Measurements from ENCODE around the gene JMJD8.
"Not testable (repeated sequence)": the region's sequence is repeated elsewhere in the genome, so short reads cannot be mapped to it uniquely, and the experiment has no call there.

JMJD8 gene

DNA sequence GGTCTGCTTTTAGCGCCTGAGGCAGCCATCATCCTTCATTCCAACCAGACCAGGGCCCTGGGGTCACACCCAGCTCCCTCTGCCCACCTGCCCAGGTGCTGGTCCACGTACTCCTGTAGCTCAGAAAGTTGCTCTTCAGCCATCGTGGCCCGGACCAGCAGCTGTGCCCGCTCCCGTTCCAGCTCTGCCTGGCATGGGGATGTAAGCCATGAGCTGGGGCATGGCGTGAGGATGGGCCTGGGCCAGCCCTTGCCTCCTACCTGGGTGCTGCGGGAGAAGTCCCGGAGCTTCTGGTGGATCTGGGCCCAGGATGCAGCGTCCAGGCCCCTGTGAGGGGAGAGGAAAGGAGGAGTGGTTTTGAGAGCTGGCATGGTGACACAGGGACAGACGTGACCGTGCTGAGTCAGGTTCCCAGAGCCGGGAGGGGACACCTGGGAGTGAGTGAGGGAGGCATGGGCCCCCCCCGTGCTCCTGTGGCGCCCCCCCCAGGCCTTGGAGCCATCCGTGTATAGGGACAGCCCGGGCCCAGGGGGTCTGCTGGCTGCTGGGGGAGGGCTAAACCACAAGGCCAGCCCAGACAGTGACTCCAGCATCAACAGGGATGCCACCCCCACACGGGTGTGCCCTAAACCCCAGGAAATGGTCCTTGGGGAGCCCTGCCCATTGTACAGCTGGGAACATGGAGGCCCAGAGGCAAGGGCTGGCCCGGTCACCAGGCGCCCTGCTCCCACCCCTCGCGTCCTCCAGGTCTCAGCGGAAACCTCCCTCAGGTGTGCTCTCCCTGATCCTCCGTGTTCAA lies 38.9 kb upstream of the JMJD8 start:
- no peak for DNase-seq (ENCODE audit: low read depth, low spot score)

DNA sequence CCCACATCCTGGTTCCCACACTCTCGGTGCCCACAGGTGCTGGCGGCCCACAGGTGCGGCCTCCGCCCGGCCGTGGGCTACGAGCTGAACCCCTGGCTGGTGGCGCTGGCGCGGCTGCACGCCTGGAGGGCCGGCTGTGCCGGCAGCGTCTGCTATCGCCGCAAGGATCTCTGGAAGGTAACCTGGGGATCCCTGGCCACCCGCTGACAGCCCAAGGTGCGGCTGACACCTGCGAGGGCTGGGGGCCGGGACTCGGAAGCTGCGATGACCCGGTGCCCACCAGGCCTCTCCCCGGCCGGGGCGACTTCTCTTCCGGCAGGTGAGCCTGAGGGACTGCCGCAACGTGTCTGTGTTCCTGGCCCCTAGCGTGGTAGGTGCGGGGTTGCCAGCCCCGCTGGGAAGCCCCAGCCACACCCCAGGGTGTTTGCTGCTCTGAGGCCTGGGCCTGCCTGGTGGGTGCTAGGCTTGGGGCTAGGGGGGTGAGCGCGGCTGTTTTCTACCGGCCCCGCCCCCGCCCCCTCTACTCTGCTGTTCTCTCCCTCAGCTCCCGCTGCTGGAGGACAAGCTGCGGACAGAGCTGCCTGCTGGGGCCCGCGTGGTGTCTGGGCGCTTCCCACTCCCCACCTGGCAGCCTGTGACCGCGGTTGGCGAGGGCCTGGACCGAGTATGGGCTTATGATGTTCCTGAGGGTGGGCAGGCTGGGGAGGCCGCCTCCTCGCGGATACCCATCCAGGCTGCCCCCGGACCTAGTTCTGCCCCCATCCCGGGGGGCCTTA lies 37.8 kb upstream of the JMJD8 start:
- no peak for DNase-seq (ENCODE audit: low read depth, low spot score)

DNA sequence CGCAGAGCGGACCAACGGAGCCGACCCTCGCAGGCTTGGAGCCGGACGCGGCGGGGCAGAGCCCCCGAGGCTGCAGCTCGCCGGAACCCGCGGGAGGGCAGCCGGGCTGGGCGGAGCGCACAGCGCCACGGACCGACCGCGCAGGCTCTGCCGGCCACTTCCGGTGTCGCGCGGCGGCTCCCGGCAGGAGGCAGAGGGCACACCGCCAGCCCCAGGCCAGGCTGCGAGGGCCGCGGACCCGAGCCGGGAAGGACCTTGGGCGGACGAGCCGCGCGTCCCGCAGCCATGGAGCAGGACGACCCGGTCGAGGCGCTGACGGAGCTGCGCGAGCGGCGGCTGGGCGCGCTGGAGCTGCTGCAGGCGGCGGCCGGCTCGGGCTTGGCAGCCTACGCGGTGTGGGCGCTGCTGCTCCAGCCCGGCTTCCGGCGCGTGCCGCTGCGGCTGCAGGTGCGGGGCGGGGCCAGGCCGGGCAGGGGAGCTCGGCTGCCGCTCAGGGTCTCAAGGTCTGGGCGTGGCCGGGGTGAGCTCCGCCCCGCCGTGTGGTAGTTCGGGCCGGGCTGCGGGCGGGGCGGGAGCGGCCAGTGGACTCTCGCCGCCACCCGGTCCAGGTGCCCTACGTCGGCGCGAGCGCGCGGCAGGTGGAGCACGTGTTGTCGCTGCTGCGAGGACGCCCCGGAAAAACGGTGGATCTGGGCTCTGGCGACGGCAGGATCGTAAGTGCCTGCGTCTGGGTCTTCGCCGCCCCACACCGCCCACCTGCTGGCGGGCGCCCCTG lies 37.0 kb upstream of the JMJD8 start, which contains the start of gene ANTKMT:
Gene ANTKMT (plus strand): TSS at position 157 of the 775 bp plus-strand sequence. CDS start 129 bp downstream, at position 286.
- peak; percentile 44 for DNase-seq (ENCODE audit: low read depth, low spot score)

DNA sequence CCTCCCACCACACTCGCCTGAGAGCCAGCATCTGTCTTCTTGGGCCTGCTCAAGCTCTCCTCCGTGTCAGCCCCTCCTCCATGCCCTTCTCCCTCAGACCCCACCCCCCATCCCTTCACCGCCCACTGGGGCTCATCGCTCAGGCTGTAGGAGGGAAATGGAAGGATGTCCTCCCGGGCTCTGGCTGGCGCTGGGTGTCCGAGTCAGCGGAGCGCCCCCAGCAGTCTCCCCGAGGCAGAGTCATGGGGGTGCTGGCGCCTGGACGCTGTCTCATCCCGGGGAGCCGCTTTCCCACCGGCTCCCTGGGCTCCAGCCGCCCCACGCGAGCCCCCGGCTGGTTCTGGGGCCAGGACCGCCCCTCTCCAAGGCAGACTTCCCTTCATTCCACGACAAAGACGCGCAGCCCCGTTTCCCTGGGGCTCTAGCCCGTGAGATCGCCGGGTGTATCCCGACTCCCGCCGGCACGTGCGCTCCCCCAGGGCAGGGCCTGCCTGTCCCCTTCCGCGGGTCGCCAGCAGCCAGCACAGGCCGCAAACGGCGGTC lies 36.4 kb upstream of the JMJD8 start:
- DNase-seq (ENCODE audit: low read depth, low spot score), result no peak

DNA sequence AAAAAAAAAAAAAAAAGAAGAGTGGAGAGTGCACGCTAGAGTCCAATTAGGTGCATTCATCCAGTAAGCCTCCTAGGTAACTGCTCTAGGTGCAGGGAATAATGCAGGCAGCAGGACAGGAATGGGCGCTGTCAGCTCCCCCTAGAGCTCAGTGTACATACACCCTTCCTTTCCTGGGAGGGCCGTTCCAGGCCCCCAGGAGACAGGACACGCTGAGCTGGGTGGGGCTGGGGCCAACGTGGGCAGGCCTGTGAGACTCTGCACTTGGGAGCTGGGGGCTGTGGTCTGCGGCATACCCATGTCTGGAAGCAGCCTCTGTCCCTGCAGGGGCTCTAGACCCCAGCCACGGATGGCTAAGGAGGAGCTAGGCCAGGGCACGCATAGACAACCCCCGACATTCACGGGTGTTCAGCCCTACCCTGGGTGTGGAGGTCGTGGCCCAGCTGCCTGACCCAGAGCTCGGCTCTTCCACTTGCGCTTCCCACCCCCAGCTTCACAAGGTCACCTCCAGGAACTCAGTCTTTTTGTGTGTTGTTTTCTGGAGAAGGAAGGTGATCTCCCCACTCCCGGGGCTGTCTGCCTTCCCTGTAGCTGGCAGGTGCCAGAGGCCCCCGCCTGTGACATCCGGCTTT lies 35.8 kb upstream of the JMJD8 start:
- DNase-seq (ENCODE audit: low read depth, low spot score), result no peak

DNA sequence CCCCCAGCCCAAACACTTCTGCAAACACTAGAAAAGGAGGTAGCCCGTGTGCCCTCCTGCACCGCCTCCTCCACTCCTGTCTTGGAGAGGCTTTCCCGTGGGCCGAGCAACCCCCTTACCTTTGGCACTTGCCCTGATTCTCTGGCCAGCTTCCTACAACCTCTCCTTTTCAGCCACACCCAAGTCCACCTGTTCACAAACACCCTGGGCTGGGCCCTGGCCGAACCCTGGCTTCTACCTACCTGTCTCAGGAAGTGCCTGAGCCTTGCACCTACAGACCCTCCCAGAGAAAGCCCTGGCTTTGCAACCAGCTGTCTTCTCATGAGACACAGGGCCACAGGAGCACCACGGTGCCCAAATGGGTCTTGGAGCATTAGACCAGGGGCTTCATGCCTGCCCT lies 34.8 kb upstream of the JMJD8 start:
- DNase-seq (ENCODE audit: low read depth, low spot score), result no peak

DNA sequence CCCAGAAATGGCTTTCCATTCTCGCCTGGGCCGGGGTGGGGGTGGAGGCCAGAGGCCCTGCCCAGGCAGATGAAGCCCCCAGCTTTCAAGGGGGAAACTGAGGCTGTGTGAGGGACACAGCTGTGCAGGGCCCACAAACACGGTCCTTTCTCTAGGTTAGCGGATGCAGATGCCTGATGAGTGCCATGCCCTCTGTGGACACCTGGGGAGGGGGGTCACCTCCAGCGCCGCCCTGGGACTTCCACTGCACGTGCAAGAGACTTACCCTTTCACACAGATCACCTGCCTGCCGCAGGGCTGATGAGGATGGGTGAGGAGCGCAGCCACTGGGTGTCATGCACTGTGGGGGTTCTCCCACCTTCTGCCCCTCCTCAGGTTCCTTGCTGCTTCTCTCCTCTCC lies 34.3 kb upstream of the JMJD8 start:
- no peak for DNase-seq (ENCODE audit: low read depth, low spot score)

DNA sequence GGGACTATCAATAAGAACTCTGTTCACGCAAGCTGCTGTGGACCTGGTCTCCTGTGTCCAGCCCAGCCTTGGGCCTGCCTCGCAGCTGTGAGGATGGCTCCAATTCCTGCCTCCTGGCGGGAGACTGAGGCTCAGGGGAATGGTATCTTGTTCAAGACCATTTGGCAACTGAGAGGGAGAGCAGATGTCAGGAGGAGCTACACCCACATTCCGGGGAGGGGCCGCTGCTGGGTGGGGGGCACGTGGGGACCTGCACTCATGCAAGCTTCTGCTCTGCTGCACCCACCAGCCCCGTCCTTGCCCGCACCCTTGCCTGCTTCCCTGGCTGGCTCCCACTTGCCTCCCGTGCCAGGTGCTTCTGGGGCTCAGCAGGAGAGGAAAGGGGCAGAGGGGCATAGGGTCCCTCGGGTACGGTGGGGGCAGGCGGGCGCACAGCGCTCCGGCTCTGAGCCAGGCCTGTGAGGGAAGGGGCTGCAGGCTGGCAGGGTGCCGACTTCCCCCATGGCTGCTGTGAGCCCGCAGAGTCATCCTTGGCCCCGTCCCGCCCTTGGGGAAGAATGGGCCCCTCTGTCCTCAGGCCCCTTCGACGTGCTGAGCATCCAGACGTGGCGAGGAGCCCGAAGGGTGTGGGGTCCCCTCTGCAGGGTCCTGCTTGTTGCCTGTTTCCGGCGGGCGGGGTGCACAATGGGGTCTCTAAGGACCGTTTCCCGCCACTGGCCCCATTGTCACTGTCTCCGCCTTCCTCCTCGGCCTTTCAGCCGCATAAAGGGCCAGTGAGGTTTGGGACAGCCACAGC lies 33.5 kb upstream of the JMJD8 start:
- no peak for DNase-seq (ENCODE audit: low read depth, low spot score)

DNA sequence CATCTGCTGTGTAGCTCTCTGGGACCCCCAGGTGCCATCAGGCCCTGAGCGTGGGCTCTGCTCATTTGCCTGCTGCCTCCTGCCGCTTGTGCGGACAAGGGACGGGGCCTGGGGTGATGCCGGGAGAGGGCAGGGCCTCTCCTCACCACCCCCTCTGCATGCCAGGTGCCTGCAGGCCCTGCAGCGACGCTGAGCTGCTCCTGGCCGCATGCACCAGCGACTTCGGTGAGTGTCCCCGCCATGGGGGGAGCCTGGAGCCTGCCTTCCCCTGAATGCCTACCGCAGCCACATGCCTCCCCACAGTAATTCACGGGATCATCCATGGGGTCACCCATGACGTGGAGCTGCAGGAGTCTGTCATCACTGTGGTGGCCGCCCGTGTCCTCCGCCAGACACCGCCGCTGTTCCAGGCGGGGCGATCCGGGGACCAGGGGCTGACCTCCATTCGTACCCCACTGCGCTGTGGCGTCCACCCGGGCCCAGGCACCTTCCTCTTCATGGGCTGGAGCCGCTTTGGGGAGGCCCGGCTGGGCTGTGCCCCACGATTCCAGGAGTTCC lies 32.7 kb upstream of the JMJD8 start:
- no peak for DNase-seq (ENCODE audit: low read depth, low spot score)

DNA sequence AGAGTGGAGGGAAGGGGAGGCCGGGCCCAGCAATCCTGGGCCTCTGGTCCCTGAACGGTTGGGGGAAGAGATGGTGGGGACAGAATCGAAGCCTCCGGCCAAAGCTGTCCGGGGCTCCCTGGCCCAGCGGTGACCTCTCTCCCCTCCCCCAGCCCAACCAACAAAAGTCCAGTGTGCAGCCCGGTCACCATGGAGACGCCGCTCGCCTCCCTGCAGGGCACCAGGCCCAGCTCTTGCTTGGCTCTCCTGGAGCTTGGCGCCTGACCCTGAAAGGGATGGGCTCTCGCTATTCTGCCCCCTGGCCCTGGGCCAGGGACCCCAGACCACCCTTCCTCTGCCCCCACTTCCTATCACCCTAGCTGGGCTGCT lies 32.0 kb upstream of the JMJD8 start:
- no peak for DNase-seq (ENCODE audit: low read depth, low spot score)

DNA sequence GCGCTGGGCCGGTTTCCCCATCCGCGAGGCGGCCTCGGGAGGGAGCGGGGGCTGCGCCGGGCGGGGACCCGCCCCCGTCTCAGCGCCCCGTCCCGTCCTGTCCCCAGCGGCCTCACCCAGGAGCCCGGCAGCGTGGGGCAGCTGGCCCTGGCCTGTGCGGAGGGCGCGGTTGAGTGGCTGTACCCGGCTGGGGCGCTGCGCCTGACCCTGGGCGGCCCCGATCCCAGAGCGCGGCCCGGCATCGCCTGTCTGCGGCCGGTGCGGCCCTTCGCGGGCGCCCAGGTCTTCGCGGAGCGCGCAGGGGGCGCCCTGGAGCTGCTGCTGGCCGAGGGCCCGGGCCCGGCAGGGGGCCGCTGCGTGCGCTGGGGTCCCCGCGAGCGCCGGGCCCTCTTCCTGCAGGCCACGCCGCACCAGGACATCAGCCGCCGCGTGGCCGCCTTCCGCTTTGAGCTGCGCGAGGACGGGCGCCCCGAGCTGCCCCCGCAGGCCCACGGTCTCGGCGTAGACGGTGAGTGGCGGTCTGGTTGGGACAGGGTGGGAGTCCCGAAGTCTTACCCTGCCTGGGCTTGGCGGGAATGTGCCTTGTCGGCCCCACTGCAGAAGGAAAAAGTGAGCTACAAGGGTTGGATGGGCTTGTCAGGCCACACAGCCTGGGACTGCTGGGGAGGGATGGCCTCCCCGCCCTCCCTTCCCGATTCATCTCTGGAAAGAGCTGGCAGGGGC lies 31.5 kb upstream of the JMJD8 start:
- no peak for DNase-seq (ENCODE audit: low read depth, low spot score)

DNA sequence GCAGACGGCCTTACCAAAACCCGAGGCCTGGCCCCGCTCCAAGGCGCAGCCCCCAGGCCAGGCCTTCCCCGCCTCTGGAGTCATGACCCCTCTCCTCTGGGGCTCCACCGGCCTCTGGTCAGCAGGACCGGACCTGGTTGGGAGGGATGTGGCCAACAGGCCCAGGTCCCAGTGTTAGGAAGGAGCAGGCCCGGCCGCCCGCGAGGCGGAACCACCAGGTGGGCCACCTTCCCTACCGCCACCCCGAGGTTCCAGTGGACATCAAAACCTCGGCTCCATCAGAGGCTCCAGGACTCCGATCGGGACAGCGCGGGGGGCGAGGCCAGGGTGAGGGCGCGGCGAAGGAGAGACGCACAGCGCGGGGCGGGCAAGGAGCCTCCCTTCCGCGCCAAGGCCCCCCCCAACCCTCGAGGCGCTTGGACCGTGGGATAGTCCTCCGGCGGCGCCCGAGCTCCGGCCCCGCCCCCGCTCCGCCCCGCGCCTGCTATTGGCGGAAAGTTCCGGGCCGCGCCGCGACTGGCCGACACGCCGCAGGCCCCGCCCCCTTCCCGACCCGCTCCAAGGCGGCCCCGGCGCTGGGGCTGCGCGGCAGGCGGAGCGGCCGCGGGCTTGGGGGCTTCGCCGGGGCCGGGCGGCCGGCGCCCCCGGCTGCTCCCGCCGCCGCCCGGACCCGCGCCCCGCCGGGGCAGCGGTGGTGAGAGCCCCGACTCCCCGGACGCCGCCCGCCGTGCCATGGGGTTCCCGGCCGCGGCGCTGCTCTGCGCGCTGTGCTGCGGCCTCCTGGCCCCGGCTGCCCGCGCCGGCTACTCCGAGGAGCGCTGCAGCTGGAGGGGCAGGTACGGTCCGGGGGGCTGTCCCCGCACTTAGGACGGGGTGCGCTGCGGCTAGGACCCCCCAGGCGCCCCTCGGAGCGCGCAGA lies 30.7 kb upstream of the JMJD8 start, which contains the start of gene METRN:
Gene METRN (plus strand): TSS at position 561 of the 919 bp plus-strand sequence. CDS start 172 bp downstream, at position 733.
- peak; percentile 77 for DNase-seq (ENCODE audit: low read depth, low spot score)

DNA sequence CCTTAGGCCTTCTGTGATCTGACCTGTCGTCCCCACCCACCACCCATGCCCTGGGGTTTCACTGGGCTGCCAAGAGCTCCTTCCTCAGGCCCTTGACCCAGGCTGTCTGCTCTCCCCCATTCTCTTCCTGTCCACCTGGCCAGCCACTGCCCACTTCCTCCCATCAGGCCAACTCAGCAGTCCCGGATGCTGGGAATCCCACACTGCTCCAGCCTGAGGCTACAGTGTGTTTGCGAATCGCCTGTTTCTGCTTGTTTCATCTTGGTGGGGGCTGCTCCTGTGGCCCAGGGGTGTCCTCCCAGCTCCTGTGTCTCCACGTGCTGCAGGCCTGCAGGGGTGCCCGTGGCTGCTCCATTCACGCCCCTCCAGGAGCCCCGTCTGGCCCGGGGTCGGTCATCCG lies 29.9 kb upstream of the JMJD8 start:
- no peak for DNase-seq (ENCODE audit: low read depth, low spot score)

DNA sequence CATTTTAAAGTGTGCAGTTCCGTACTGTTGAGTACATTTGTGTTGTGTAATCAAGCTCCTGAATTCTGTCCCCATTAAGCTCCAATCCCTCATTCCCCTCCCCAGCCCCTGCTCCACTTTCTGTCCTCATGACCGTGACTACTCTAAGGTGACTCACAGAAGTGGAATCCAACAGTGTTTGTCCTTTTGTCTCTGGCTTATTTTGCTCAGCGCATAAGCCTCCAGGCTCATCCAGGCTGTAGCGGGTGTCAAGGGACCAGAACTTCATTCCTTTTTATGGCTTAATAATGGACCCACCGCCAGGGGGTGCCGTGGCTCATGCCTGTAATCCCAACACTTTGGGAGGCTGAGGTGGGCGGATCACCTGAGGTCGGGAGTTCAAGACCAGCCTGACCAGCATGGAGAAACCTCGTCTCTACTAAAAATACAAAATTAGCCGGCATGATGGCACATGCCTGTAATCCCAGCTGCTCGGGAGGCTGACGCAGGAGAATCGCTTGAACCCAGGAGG lies 28.7 kb upstream of the JMJD8 start:
- DNase-seq (ENCODE audit: low read depth, low spot score), result not testable (repeated sequence)

DNA sequence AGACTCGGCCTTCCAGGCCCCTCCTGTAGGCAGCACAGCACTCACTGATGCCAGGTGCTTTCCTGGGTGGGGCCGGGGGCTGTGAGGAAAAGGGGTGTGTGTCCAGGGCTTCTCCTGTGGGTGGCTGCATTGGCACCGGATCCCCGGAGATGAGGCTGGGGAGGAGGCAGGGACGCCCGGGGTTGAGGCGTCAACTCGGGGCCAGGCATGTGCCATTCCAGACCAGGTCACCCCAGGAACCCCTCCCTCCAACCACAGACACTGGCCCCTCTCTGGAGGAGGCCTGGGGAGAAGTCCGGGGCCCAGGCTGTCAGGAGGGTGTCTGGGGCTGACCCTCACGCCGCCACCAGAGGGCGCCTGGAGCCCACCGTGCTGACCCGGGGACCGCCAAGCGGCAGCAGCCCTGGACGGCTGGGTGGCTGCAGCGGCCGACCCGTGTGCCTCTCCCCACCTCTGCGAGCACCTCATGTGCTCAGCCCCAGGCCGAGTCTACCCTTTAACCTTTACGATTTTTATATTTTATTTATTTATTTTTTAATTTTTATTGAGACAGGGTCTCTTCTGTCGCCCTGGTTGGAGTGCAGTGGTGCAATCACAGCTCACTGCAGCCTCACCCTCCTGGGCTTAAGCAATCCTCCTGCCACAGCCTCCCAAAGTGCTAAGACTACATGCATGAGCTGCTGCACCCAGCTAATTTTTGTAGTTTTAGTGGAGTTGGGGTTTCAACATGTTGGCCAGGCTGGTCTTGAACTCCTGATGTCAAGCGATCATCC lies 27.6 kb upstream of the JMJD8 start:
- no peak for DNase-seq (ENCODE audit: low read depth, low spot score)

DNA sequence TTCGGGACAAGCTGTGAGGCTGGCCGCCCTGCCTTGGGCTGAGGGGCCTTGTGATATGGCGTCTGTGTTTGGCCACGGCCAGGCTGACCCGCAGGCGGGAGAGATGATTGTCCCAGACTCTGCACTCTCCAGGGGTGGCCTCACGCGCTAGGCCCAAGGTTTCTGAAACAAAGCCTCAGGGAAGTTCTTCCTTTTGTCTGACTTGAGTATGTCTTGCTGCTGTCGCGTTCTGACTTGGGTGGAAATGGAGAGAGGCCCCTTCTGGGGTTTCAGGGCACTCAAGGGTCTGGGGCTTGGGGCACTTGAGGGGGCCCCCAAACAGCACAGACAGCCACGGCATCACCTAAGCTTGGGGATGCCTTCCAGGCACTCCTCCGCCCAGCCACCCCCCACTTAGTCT lies 26.9 kb upstream of the JMJD8 start:
- DNase-seq (ENCODE audit: low read depth, low spot score), result no peak

DNA sequence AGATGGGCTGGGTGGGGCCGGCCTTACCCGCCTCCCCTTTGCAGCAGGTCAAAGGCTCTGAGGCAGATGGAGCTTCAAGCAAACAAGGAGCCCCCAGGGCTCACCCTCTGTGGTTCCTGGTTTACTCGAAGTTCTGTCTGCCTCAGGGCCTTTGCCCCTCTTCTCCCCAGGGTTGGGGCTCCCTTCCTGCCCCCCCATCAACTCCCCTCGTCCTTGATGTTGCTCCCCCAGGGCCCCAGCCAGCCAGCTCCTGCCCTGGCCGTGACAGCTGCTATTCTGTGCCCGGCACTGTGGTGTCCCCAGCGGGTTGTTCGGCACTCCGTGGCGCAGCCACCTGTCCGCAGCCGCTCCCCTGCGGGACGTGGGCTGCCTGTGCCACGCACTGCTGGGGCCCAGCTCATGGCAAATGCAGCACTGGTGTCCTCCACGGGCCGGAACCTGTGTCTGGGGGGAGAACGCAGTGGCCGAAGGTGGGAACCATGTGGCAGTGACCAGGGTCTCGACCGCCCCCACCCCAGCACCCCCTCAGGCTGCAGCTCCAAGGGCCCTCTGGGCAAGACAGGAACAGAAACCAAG lies 26.5 kb upstream of the JMJD8 start:
- no peak for DNase-seq (ENCODE audit: low read depth, low spot score)

Data from activated CD4-positive, CD25-positive, alpha-beta regulatory T cell treated with anti-CD3 and anti-CD28 coated beads, Interleukin-2, amount 50 U/mL, for 16 hours (primary cell).